Transverse colon (tissue), 4 donors: ENCODE results near the gene L3MBTL4. TPM values are rescaled to one million over a fixed set of nuclear protein-coding genes. Genes with fewer than 3 reads are reported as not detected.

Experiments
- DNase-seq: peaks from one replicate; pipeline ENCODE4 v3.0.0-alpha.2; 2019
- H3K27ac ChIP-seq, 4 donors: fragments of 200-600 bp; sonication (generic); 2 replicates each; pipeline ENCODE4 v1.5.1; 2016 to 2018; ENCODE audit warnings: inconsistent platforms in 4 of 4
- H3K27me3 ChIP-seq: fragments of 200-600 bp; sonication (generic); 2 replicates; pipeline ENCODE4 v1.5.1; 2017; ENCODE audit warnings: inconsistent platforms
- H3K36me3 ChIP-seq, 4 donors: fragments of 200-600 bp; sonication (generic); 2 replicates each; pipeline ENCODE4 v1.5.1; 2017 to 2019; ENCODE audit warnings: inconsistent platforms in 4 of 4
- H3K4me1 ChIP-seq, 4 donors: fragments of 200-600 bp; sonication (generic); 2 replicates each; pipeline ENCODE4 v1.5.1; 2017 to 2020; ENCODE audit warnings: inconsistent platforms in 4 of 4
- H3K4me3 ChIP-seq, 4 donors: fragments of 200-600 bp; sonication (generic); 1 replicate in 1 of 4; 2 replicates in 3 of 4; pipeline versions ENCODE4 v1.5.1 to v1.6.1; 2017 to 2019; ENCODE audit warnings: inconsistent platforms in 4 of 4
- H3K9me3 ChIP-seq, 2 donors: fragments of 200-600 bp; sonication (generic); 2 replicates each; pipeline ENCODE4 v1.5.1; 2017 to 2019; ENCODE audit warnings: inconsistent platforms in 2 of 2
- CTCF ChIP-seq, 5 experiments: fragments of 200-600 bp in 3 of 5; fragments of 450-650 bp in 2 of 5; sonication (generic) in 3 of 5; IDR thresholded peaks; 1 replicate in 2 of 5; 2 replicates in 3 of 5; pipeline ENCODE4 v1.5.1; 2016 to 2017; ENCODE audit warnings: antibody characterized with exemption in 5 of 5, inconsistent platforms in 3 of 5, mild to moderate bottlenecking in 2 of 5, moderate library complexity in 1 of 5
- EP300 ChIP-seq: sonication (generic); formaldehyde crosslinking; IDR thresholded peaks from one replicate; pipeline ENCODE4 v1.6.1; 2017; ENCODE audit warnings: antibody characterized with exemption, low read depth
- POLR2A ChIP-seq: fragments of 450-650 bp; IDR thresholded peaks from one replicate; pipeline ENCODE4 v1.6.1; 2016; ENCODE audit warnings: antibody characterized with exemption, mild to moderate bottlenecking, moderate library complexity
- POLR2AphosphoS5 ChIP-seq, 3 donors: sonication (generic); formaldehyde crosslinking; IDR thresholded peaks; one replicate each; pipeline ENCODE4 v1.6.1; 2016; ENCODE audit warnings: antibody characterized with exemption in 3 of 3
- WGBS, 2 donors: methylation state at CpG; one replicate each; pipeline ENCODE4 v1.1.5; 2018; ENCODE audit warnings: low coverage in 1 of 2; 5-methylcytosine and 5-hydroxymethylcytosine counted together
- in situ Hi-C, 4 donors: fragments of 200-750 bp; cut with MboI; loops; one replicate each; pipeline versions ENCODE4 v1.15.0 to v1.15.1; 2017; ENCODE audit warnings: low sequenced_read_pairs in 3 of 4, low pct_ligation_motif_present in 1 of 4, low pct_unique_long_range_greater_than_20kb in 1 of 4
- intact Hi-C: fragments of 100-400 bp; cut with DNase I; formaldehyde crosslinking; loops from one replicate; pipeline ENCODE4 v1.15.1; 2023; ENCODE audit warnings: low total_unique reads
- total RNA-seq, 4 donors: library from RNA; depleted of rRNA; stranded (reverse); fragments of >200 nt; gene quantifications; one replicate each; pipeline ENCODE4 v1.1.0, GENCODE V29; 2016

L3MBTL4 gene
- total RNA-seq, 4 donors from 2014 or later, result 0.20 to 4.9 (median 2.9) TPM

GRCh38 chr18:6120820-6121279 lies 293.9 kb downstream of the L3MBTL4 start:
- Histone ChIP-seq H3K9me3 (peaks cover 0 to 2% of the 10 kb centered on the region in 2 donors), H3K36me3 (no peaks in the 10 kb centered on the region), H3K27me3 (no peaks in the 10 kb centered on the region), H3K4me3 (no peak overlapping the region), H3K27ac (no peak overlapping the region), H3K4me1 (no peaks in the 10 kb centered on the region)
- 62 to 69% methylated on average over 2 to 4 of the region's 4 CpGs for WGBS, 2 donors
- in situ Hi-C loops, result loop anchor here in 1 of 4 donors (25.0 kb wide), 1 partner anchor 91 kb away; no protein-coding TSS in a partner anchor
- TF ChIP-seq EP300 (no peak), POLR2A (no peak), POLR2AphosphoS5 (IDR thresholded peaks at IDR 0.05) (no peak), CTCF (IDR thresholded peaks at IDR 0.05) (no peak)
- intact Hi-C loops, result no loop called here
- no peak for DNase-seq

GRCh38 chr18:6119761-6120160 lies 294.9 kb downstream of the L3MBTL4 start:
- TF ChIP-seq CTCF (IDR thresholded peaks at IDR 0.05) (no peak), POLR2AphosphoS5 (IDR thresholded peaks at IDR 0.05) (no peak), EP300 (no peak), POLR2A (no peak)
- intact Hi-C loops (no loop called here), in situ Hi-C loops (loop anchor here in 1 of 4 donors (25.0 kb wide), 1 partner anchor 93 kb away; no protein-coding TSS in a partner anchor)
- 58 to 77% methylated on average over 1 of the region's 1 CpG for WGBS, 2 donors
- H3K27ac ChIP-seq, result no peak overlapping the region
- DNase-seq, result no peak
- no peaks in the 10 kb centered on the region for H3K4me1 ChIP-seq
- H3K9me3 ChIP-seq, result no peaks in the 10 kb centered on the region
- no peaks in the 10 kb centered on the region for H3K27me3 ChIP-seq
- no peaks in the 10 kb centered on the region for H3K36me3 ChIP-seq
- H3K4me3 ChIP-seq, result no peak overlapping the region

- in situ Hi-C loops, result loop anchor here in 1 of 4 donors (25.0 kb wide), 1 partner anchor 94 kb away; no protein-coding TSS in a partner anchor
- DNase-seq, result no peak
- no peaks in the 10 kb centered on the region for H3K4me1 ChIP-seq
- no peaks in the 10 kb centered on the region for H3K9me3 ChIP-seq
- H3K27ac ChIP-seq, result no peak overlapping the region
- no peaks in the 10 kb centered on the region for H3K27me3 ChIP-seq
- H3K36me3 ChIP-seq, result no peaks in the 10 kb centered on the region
- TF ChIP-seq CTCF (IDR thresholded peaks at IDR 0.05) (no peak), EP300 (no peak), POLR2AphosphoS5 (IDR thresholded peaks at IDR 0.05) (no peak)
- H3K4me3 ChIP-seq, result no peak overlapping the region
- WGBS, 2 donors, result 49 to 64% methylated on average over 2 of the region's 2 CpGs
- intact Hi-C loops, result no loop called here
These were observed 296.6 kb downstream of the L3MBTL4 start for GRCh38 chr18:6118080-6118479.

GRCh38 chr18:6115710-6116109 lies 299.0 kb downstream of the L3MBTL4 start:
- DNase-seq, result no peak
- Histone ChIP-seq H3K36me3 (no peaks in the 10 kb centered on the region), H3K27ac (no peak overlapping the region), H3K27me3 (no peaks in the 10 kb centered on the region), H3K4me1 (no peaks in the 10 kb centered on the region), H3K9me3 (no peaks in the 10 kb centered on the region), H3K4me3 (no peak overlapping the region)
- in situ Hi-C loops, result loop anchor here in 1 of 4 donors (25.0 kb wide), 1 partner anchor 97 kb away; no protein-coding TSS in a partner anchor
- no peak for TF ChIP-seq EP300
- TF ChIP-seq POLR2AphosphoS5 (IDR thresholded peaks at IDR 0.05), result no peak
- no peak for TF ChIP-seq CTCF (IDR thresholded peaks at IDR 0.05)
- TF ChIP-seq POLR2A, result no peak
- WGBS, 2 donors, result 99% methylated on average over 4 of the region's 4 CpGs; no CpG with 5 or more reads in 1 of the 2 donors
- intact Hi-C loops, result no loop called here
